MM.1S (cell line): ENCODE results near the gene PPFIA2.

ENCODE experiments used
- DNase-seq: peaks from one replicate; pipeline ENCODE4 v3.0.0-alpha.2; 2015
- H2AFZ ChIP-seq: fragments of 300-600 bp; sonication (generic); 2 replicates; pipeline ENCODE4 v1.6.0; 2016; ENCODE audit warnings: antibody characterized with exemption, low read length
- H3F3A ChIP-seq: fragments of 300-600 bp; sonication (generic); 2 replicates; pipeline ENCODE4 v1.6.1; 2016; ENCODE audit warnings: mild to moderate bottlenecking, antibody characterized with exemption, low read length, moderate library complexity, mixed read lengths; ENCODE audit not compliant: insufficient read depth
- H3K27ac ChIP-seq: fragments of 300-600 bp; sonication (generic); 2 replicates; pipeline ENCODE4 v1.5.1; 2016; ENCODE audit warnings: mild to moderate bottlenecking, low read length
- H3K27me3 ChIP-seq: fragments of 300-600 bp; sonication (generic); replicated peaks from 2 replicates; pipeline ENCODE4 v1.6.0; 2016; ENCODE audit warnings: low read length; ENCODE audit not compliant: insufficient read depth
- H3K36me3 ChIP-seq: fragments of 300-600 bp; sonication (generic); replicated peaks from 2 replicates; pipeline ENCODE4 v1.6.1; 2016; ENCODE audit warnings: mild to moderate bottlenecking, low read length, mixed read lengths; ENCODE audit not compliant: insufficient read depth
- H3K4me1 ChIP-seq: fragments of 300-600 bp; sonication (generic); 2 replicates; pipeline ENCODE4 v1.6.1; 2016; ENCODE audit warnings: low read length, mixed read lengths
- H3K4me2 ChIP-seq: fragments of 300-600 bp; sonication (generic); 2 replicates; pipeline ENCODE4 v1.6.0; 2016; ENCODE audit warnings: low read depth, low read length
- H3K4me3 ChIP-seq: fragments of 300-600 bp; sonication (generic); 2 replicates; pipeline ENCODE4 v1.5.1; 2016; ENCODE audit warnings: low read length, mixed read lengths
- H3K79me2 ChIP-seq: fragments of 300-600 bp; sonication (generic); 2 replicates; pipeline ENCODE4 v1.6.1; 2016; ENCODE audit warnings: mixed run types, low read length, mixed read lengths
- H3K9ac ChIP-seq: fragments of 300-600 bp; sonication (generic); 2 replicates; pipeline ENCODE4 v1.6.1; 2016; ENCODE audit warnings: low read length, mixed read lengths
- H3K9me2 ChIP-seq: fragments of 300-600 bp; sonication (generic); replicated peaks from 2 replicates; pipeline ENCODE4 v1.6.1; 2016; ENCODE audit warnings: mild to moderate bottlenecking, low read length, mixed read lengths; ENCODE audit not compliant: insufficient read depth
- H3K9me3 ChIP-seq: fragments of 300-600 bp; sonication (generic); replicated peaks from 2 replicates; pipeline ENCODE4 v1.6.1; 2016; ENCODE audit warnings: mild to moderate bottlenecking, low read length, mixed read lengths; ENCODE audit not compliant: insufficient read depth
- H4K20me1 ChIP-seq: fragments of 300-600 bp; sonication (generic); 2 replicates; pipeline ENCODE4 v1.6.1; 2016; ENCODE audit warnings: mild to moderate bottlenecking, low read length, moderate library complexity, mixed read lengths; ENCODE audit not compliant: insufficient read depth
- CTCF ChIP-seq: fragments of 300-600 bp; sonication (generic); IDR thresholded peaks from 2 replicates; pipeline ENCODE4 v1.5.1; 2016; ENCODE audit warnings: antibody characterized with exemption, low read length, mixed read lengths
- EZH2 ChIP-seq: fragments of 300-600 bp; sonication (generic); optimal IDR thresholded peaks from 2 replicates; pipeline ENCODE3; 2017; ENCODE audit warnings: low read depth, mild to moderate bottlenecking, antibody characterized with exemption, low read length, mixed read lengths
- EZH2phosphoT487 ChIP-seq: fragments of 300-600 bp; sonication (generic); IDR thresholded peaks from 2 replicates; pipeline ENCODE4 v1.6.1; 2018; ENCODE audit warnings: antibody characterized with exemption, low read length

PPFIA2 gene

GRCh38 chr12:81585787-81586186 is 173.4 kb downstream of the PPFIA2 start:
- H3K4me2 ChIP-seq, result no peak overlapping the region
- no peaks in the 10 kb centered on the region for H4K20me1 ChIP-seq
- no peaks in the 10 kb centered on the region for H3F3A ChIP-seq
- H2AFZ ChIP-seq, result no peak overlapping the region
- H3K27me3 ChIP-seq, result no peaks in the 10 kb centered on the region
- 0 out of 2 replicates have a peak, but pooled peaks cover 3% of the 10 kb centered on the region for H3K4me1 ChIP-seq
- no peak overlapping the region for H3K9ac ChIP-seq
- DNase-seq, result no peak
- H3K4me3 ChIP-seq, result no peak overlapping the region
- no peaks in the 10 kb centered on the region for H3K36me3 ChIP-seq
- no peaks in the 10 kb centered on the region for H3K9me3 ChIP-seq
- TF ChIP-seq CTCF (no peak), EZH2phosphoT487 (no peak), EZH2 (no peak)
- no peak overlapping the region for H3K27ac ChIP-seq
- H3K79me2 ChIP-seq, result no peaks in the 10 kb centered on the region
- H3K9me2 ChIP-seq, result no peaks in the 10 kb centered on the region

- no peak for DNase-seq
- no peaks in the 10 kb centered on the region for H3K36me3 ChIP-seq
- H3K9me2 ChIP-seq, result no peaks in the 10 kb centered on the region
- H3K4me1 ChIP-seq, result no peaks in the 10 kb centered on the region
- TF ChIP-seq EZH2, result no peak
- TF ChIP-seq CTCF, result no peak
- TF ChIP-seq EZH2phosphoT487, result no peak
- no peak overlapping the region for H3K4me2 ChIP-seq
- H3K9ac ChIP-seq, result no peak overlapping the region
- H2AFZ ChIP-seq, result no peak overlapping the region
- no peaks in the 10 kb centered on the region for H4K20me1 ChIP-seq
- no peaks in the 10 kb centered on the region for H3K79me2 ChIP-seq
- H3K27ac ChIP-seq, result no peak overlapping the region
- no peak overlapping the region for H3K4me3 ChIP-seq
- H3F3A ChIP-seq, result no peaks in the 10 kb centered on the region
- H3K27me3 ChIP-seq, result no peaks in the 10 kb centered on the region
- no peaks in the 10 kb centered on the region for H3K9me3 ChIP-seq
These were observed 185.9 kb downstream of the PPFIA2 start for GRCh38 chr12:81573228-81573627.

- Histone ChIP-seq H3K9me3 (no peaks in the 10 kb centered on the region), H3K27me3 (no peaks in the 10 kb centered on the region), H3K36me3 (no peaks in the 10 kb centered on the region), H3K4me1 (no peaks in the 10 kb centered on the region), H3K9ac (no peak overlapping the region), H4K20me1 (no peaks in the 10 kb centered on the region), H3F3A (no peaks in the 10 kb centered on the region), H2AFZ (no peak overlapping the region), H3K79me2 (no peaks in the 10 kb centered on the region), H3K27ac (no peak overlapping the region), H3K4me3 (no peak overlapping the region), H3K4me2 (no peak overlapping the region), H3K9me2 (no peaks in the 10 kb centered on the region)
- no peak for TF ChIP-seq CTCF
- no peak for DNase-seq
These were observed 186.7 kb downstream of the PPFIA2 start for GRCh38 chr12:81572411-81572810.
